Measurements from ENCODE around the gene PTPN1. TPM values are rescaled to one million over a fixed set of nuclear protein-coding genes. Genes with fewer than 3 reads are reported as not detected.

Gene PTPN1
- total and polyA plus RNA-seq, 2 donors (not counting 3 experiments of a cell fraction or from before 2014, with no cell fraction given) = 41.1 to 64.3 TPM

DNA sequence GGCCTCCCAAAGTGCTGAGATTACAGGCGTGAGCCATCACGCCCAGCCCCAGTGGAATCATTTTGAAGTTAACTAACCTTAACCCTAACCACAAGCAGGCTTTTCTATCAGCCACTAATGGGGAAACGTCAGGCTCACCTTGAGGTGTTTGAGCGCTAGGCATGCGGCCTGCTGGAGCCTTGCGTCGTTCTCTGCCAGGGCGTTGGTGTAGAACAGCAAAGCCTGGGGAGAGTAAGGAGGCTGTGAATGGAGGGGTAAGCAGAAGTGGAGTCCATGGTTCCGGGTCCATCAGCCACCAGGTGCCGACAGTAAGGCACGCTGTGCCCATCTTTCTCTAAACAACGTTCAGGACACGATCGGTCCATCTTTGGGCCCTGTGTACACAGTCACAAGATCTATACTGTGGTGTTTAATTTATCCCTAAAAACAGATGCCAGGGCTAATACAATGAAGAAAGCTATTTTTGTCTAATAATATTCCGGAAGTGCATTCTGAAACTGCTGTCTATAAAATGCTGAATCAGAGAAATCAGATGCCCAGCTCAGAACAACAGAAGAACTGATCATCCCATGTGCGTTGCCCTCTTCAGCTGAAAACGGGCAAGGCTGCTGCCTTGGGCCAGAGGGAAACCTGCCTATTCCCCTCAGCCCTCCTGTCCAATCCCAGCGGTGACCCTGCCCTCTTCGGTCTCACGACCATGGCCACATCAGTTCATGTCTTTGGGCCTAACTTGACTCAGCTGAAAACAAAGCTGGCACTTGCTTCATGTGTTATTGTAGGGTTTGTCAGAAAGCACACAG is 79.6 kb downstream of the PTPN1 start:
- Histone ChIP-seq H3K36me3 (ENCODE audit: control insufficient read depth in 2 of 2, extremely low read depth in 1 of 2, insufficient read depth in 2 of 2, low read length in 2 of 2) (peaks cover 0 to 24% of the 10 kb centered on the region in 2 experiments), H4K20me1 (replicated peaks; ENCODE audit: control insufficient read depth, extremely low read depth, insufficient read depth, low read length) (no peaks in the 10 kb centered on the region), H2AFZ (ENCODE audit: low read depth, low read length) (no peak overlapping the region), H3K27ac (ENCODE audit: insufficient read depth, low read depth, low read length) (no peak overlapping the region), H3K9ac (replicated peaks; ENCODE audit: extremely low read depth, insufficient read depth, low read length) (no peak overlapping the region), H3K4me2 (ENCODE audit: insufficient read depth, low read length) (no peak overlapping the region), H3K4me1 (ENCODE audit: control insufficient read depth, extremely low read depth, insufficient read depth, low read length) (peaks cover 10% of the 10 kb centered on the region), H3K4me3 (replicated peaks in 1 of 3; ENCODE audit: insufficient read depth in 1 of 3, low read depth in 1 of 3, low read length in 3 of 3) (no peak overlapping the region), H3K27me3 (ENCODE audit: control insufficient read depth in 2 of 2, insufficient read depth in 2 of 2, low read length in 2 of 2) (no peaks in the 10 kb centered on the region), H3K9me3 (replicated peaks; ENCODE audit: control insufficient read depth, insufficient read depth, low read length) (no peaks in the 10 kb centered on the region), H3K9me1 (replicated peaks; ENCODE audit: control insufficient read depth, extremely low read depth, insufficient read depth, low read length) (no peaks in the 10 kb centered on the region), H3K79me2 (ENCODE audit: control insufficient read depth, insufficient read depth, low read length) (no peaks in the 10 kb centered on the region)
- ChIA-PET CTCF (interaction anchor here (0.6 to 2.8 kb wide), 2 partner anchors 9 to 492 kb away, joined by 5 to 16 read pairs; no protein-coding TSS in a partner anchor), POLR2A (no interaction called here)
- no peak for FAIRE-seq
- intact Hi-C loops (cut with micrococcal nuclease) (loop anchor here (10.0 kb wide), 1 partner anchor 155 kb away; no protein-coding TSS in a partner anchor), dilution Hi-C loops (cut with MboI; ENCODE audit: extremely low pct_ligation_motif_present, low sequenced_read_pairs) (no loop called here)
- BruUV-seq (replicated peaks) = no TSS peak
- TF ChIP-seq EZH2 (IDR thresholded peaks at IDR 0.05; ENCODE audit: borderline replicate concordance, low read depth, low read length, severe bottlenecking) = no peak
- TF ChIP-seq POLR2AphosphoS5 (IDR thresholded peaks at IDR 0.05; ENCODE audit: insufficient read depth, low read depth, low read length) = no peak
- TF ChIP-seq, protein P1, sequence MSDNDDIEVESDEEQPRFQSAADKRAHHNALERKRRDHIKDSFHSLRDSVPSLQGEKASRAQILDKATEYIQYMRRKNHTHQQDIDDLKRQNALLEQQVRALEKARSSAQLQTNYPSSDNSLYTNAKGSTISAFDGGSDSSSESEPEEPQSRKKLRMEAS (IDR thresholded peaks at IDR 0.05; ENCODE audit: insufficient read depth, insufficient read length) = no peak
- TF ChIP-seq, protein P2, sequence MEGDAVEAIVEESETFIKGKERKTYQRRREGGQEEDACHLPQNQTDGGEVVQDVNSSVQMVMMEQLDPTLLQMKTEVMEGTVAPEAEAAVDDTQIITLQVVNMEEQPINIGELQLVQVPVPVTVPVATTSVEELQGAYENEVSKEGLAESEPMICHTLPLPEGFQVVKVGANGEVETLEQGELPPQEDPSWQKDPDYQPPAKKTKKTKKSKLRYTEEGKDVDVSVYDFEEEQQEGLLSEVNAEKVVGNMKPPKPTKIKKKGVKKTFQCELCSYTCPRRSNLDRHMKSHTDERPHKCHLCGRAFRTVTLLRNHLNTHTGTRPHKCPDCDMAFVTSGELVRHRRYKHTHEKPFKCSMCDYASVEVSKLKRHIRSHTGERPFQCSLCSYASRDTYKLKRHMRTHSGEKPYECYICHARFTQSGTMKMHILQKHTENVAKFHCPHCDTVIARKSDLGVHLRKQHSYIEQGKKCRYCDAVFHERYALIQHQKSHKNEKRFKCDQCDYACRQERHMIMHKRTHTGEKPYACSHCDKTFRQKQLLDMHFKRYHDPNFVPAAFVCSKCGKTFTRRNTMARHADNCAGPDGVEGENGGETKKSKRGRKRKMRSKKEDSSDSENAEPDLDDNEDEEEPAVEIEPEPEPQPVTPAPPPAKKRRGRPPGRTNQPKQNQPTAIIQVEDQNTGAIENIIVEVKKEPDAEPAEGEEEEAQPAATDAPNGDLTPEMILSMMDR (IDR thresholded peaks at IDR 0.05; ENCODE audit: extremely low read depth in 1 of 2, insufficient read depth in 1 of 2, low read depth in 1 of 2, low read length in 2 of 2) = no peak
- no peak for TF ChIP-seq MYC (IDR thresholded peaks at IDR 0.05; ENCODE audit: low read depth, low read length)
- no peak for TF ChIP-seq POLR2A (IDR thresholded peaks at IDR 0.05; ENCODE audit: low read depth, low read length)
- no peak for TF ChIP-seq FOS (IDR thresholded peaks at IDR 0.05; ENCODE audit: borderline replicate concordance, insufficient read depth, low read length)
- TF ChIP-seq GATA2 (IDR thresholded peaks at IDR 0.05; ENCODE audit: insufficient read depth, insufficient read length, low read depth, low read length) = no peak
- TF ChIP-seq JUN (IDR thresholded peaks at IDR 0.05; ENCODE audit: borderline replicate concordance, insufficient read depth, insufficient read length, low read depth) = no peak
- no peak for DNase-seq (ENCODE audit: low read depth, low spot score)

Measured in endothelial cell of umbilical vein (primary cell).